Lower leg skin (tissue), 4 donors: ENCODE measurements around the gene PSENEN. TPM values are rescaled to one million over a fixed set of nuclear protein-coding genes. Genes with fewer than 3 reads are reported as not detected.

Experiments
- DNase-seq, 2 donors: peaks; one replicate each; pipeline ENCODE4 v3.0.0-alpha.2; 2019; ENCODE audit warnings: low spot score in 2 of 2
- H3K4me3 ChIP-seq: fragments of 200-600 bp; sonication (generic); 2 replicates; pipeline ENCODE4 v1.5.1; 2017; ENCODE audit warnings: mild to moderate bottlenecking, low read depth; ENCODE audit not compliant: poor library complexity, severe bottlenecking
- POLR2A ChIP-seq, 2 donors: fragments of 450-650 bp; IDR thresholded peaks; one replicate each; pipeline ENCODE4 v1.6.1; 2016 to 2017; ENCODE audit warnings: antibody characterized with exemption in 2 of 2, mild to moderate bottlenecking in 1 of 2, moderate library complexity in 1 of 2
- WGBS, 2 donors: methylation state at CpG; one replicate each; pipeline ENCODE4 v1.1.5; 2018; 5-methylcytosine and 5-hydroxymethylcytosine counted together
- intact Hi-C: fragments of 100-400 bp; cut with DNase I; formaldehyde crosslinking; loops from one replicate; pipeline ENCODE4 v1.15.0; 2023; ENCODE audit warnings: low total_unique reads
- total RNA-seq, 4 donors: library from RNA; depleted of rRNA; stranded (reverse); fragments of >200 nt; gene quantifications; one replicate each; pipeline ENCODE4 v1.1.0, GENCODE V29; 2016
- TF ChIP-seq, protein P1 (sequence below), 3 donors: fragments of 450-650 bp; IDR thresholded peaks; one replicate each; pipeline ENCODE4 v1.5.1; 2016; ENCODE audit warnings: antibody characterized with exemption in 3 of 3, mild to moderate bottlenecking in 3 of 3, moderate library complexity in 2 of 3

Gene PSENEN
- total RNA-seq, 4 donors from 2014 or later, result 13.7 to 47.4 (median 30.8) TPM

DNA sequence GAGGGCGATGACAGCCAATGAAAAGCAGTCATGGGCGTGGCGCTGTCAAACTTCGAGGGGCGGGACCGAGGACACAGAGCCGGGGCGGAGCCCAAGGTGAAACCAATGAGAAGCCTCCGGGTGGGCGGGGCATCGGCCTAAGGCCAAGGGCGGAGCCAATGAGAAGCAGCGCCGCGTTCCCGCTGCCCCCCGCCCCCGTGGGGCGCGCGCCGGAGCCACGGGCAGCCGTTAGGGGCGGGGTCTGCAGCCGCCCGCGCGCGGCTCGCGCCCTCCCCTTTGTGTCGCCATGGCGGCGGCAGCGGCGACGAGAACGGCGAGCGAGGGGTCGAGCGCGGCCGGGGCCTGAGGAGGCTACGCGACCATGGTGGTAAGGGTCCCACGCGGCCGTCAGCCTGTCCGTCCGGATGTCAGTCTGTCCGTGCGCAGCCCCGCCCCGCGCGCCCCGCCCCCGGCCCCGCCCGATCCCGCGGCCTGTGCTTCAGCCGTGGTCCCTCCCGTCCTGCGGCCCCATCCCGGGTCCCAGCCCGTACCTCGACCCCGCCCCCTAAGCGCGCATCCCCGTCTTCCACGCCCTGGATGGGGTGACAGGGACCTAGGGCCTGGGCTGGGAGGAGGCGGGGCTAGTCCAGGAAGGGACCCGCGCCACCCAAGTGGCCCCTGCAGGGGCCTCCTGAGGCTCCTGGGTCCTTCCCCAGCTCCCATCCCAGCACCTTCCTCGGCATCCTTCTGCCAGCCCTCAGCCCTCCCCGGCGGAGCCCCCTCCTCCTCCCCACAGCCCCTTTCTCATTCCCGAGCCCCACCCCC lies 30.0 kb downstream of the PSENEN start, which contains the start of gene ARHGAP33:
Gene ARHGAP33 (plus strand): TSS at position 267 of the 804 bp plus-strand sequence. CDS start 95 bp downstream, at position 362.
- no peak for TF ChIP-seq POLR2A (IDR thresholded peaks at IDR 0.05)
- TF ChIP-seq, protein P1, sequence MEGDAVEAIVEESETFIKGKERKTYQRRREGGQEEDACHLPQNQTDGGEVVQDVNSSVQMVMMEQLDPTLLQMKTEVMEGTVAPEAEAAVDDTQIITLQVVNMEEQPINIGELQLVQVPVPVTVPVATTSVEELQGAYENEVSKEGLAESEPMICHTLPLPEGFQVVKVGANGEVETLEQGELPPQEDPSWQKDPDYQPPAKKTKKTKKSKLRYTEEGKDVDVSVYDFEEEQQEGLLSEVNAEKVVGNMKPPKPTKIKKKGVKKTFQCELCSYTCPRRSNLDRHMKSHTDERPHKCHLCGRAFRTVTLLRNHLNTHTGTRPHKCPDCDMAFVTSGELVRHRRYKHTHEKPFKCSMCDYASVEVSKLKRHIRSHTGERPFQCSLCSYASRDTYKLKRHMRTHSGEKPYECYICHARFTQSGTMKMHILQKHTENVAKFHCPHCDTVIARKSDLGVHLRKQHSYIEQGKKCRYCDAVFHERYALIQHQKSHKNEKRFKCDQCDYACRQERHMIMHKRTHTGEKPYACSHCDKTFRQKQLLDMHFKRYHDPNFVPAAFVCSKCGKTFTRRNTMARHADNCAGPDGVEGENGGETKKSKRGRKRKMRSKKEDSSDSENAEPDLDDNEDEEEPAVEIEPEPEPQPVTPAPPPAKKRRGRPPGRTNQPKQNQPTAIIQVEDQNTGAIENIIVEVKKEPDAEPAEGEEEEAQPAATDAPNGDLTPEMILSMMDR (IDR thresholded peaks at IDR 0.05), result no peak
- peak within 1 kb of the TSS; percentile 48 for H3K4me3 ChIP-seq
- WGBS, 2 donors, result 0 to 1% methylated on average over 26 to 54 of the region's 82 CpGs
- intact Hi-C loops, result no loop called here
- peak; percentile 98 to 100 for DNase-seq

DNA sequence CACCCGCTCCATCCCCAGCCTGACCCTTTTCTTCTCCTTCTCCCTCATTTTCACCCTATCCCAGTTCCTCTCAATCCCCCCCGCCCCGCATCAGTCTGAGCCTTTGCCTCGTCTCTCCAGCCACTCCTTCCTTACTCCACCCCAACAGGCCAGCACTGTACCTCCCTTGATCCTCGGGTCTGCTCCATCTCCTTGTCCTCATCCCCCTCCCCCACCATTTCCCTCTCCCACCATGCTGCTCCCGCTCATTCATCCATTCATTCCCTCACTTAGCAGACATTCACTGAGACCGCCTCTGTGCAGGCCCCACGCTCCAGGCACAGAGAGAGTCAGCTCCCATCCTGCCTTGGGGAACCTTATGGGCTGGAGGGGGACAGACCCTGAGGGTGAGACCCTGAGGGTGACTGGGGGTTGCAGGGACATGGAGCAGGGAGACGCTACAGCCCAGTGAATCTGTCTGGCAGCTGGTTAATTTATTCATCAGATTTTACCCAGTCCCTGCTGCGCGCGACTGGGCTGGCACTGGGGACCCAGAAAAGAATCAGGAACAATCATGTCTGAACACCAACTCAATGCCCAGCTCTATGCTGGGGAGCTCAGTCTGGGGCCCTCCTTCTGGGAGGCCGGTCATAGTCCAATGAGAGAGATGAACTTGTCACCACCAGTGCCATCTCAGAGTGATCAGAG lies 30.8 kb downstream of the PSENEN start:
- TF ChIP-seq POLR2A (IDR thresholded peaks at IDR 0.05), result no peak
- peak overlapping the region; percentile 48 for H3K4me3 ChIP-seq
- no peak for DNase-seq
- WGBS, 2 donors, result 57 to 64% methylated on average over 12 to 13 of the region's 13 CpGs
- intact Hi-C loops, result no loop called here

DNA sequence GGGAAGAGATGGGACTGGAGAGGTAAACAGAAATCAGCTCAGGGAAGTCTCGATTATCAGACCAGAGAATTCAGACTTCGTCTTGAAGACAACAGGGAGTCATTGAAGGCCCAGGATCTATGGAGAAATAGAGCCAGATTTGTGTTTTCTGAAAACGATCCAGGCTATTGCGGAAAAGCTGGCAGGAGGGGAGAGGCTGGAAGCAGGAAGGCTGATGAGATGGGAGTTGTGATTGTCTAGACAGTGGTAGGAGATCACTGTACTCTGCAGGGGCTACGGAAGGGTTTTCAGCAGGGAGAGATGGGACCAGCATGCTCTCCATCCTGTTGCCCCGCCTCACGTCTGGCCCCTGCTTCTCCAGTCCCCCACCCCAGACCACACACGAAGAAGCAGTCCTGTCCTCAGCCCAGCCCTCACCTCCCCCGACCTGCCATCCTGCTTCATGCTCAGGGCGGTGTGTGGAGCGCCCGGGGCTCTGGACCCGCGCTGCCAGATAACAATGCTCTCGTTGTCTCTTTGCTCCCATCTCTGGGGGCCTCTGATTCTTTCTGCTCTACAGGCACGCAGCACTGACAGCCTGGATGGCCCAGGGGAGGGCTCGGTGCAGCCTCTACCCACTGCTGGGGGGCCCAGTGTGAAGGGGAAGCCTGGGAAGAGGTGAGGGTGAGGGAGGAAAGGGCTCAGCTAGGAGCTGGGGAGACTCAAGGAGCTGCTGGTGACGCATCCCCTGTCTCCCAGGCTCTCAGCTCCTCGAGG lies 31.8 kb downstream of the PSENEN start:
- DNase-seq, result no peak
- intact Hi-C loops, result no loop called here
- 65 to 80% methylated on average over 19 of the region's 19 CpGs for WGBS, 2 donors
- TF ChIP-seq POLR2A (IDR thresholded peaks at IDR 0.05), result no peak
- TF ChIP-seq, protein P1 (IDR thresholded peaks at IDR 0.05), result no peak
- no peak overlapping the region for H3K4me3 ChIP-seq

DNA sequence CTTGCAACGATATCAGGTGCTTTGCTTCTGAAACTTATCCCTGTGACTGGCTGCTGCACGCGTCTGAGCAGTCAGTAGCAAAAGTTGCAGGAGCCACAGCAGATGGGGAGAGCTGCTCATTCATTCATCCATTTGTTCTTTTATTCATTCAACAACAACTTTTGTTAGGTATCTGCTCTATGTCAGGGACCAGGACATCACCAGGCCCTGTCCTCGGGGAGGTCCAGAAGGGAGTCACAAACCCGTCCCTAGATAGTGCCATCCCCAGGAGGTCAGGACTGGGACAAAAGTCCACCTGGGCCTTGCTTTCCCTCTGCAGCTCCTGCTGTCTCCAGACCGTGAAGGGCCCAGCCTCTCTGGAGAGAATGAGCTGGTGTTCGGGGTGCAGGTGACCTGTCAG lies 32.5 kb downstream of the PSENEN start:
- no peak for TF ChIP-seq POLR2A (IDR thresholded peaks at IDR 0.05)
- TF ChIP-seq, protein P1 (IDR thresholded peaks at IDR 0.05), result no peak
- WGBS, 2 donors, result 75 to 99% methylated on average over 7 of the region's 7 CpGs

DNA sequence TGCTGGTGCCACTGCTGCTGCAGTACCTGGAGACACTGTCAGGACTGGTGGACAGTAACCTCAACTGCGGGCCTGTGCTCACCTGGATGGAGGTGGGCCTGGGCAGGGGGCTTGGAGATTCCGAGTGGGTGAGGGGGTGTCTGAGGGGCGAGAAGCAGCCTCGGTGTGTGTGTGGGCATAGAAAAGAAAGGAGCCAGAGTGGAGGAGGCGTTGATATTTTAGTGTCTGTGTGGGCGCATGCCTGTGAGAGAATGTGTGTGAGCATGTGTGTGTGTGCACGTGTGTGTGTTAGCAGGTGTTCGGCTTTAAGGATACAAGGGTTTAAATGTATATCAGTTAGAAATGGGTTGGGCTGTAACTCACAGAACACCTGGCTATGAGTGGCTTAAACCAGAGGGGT lies 33.6 kb downstream of the PSENEN start:
- intact Hi-C loops, result no loop called here
- 85 to 87% methylated on average over 8 of the region's 8 CpGs for WGBS, 2 donors

More for the DNA sequence above, 32.5 kb downstream of the PSENEN start:
- no peak for DNase-seq
- no peak overlapping the region for H3K4me3 ChIP-seq
- intact Hi-C loops, result no loop called here

More for the DNA sequence above, 33.6 kb downstream of the PSENEN start:
- TF ChIP-seq, protein P1 (IDR thresholded peaks at IDR 0.05), result no peak
- no peak for TF ChIP-seq POLR2A (IDR thresholded peaks at IDR 0.05)
- H3K4me3 ChIP-seq, result no peak overlapping the region
- DNase-seq, result no peak
